Measurements from ENCODE around the gene TPCN2. TPM values are rescaled to one million over a fixed set of nuclear protein-coding genes. Genes with fewer than 3 reads are reported as not detected.

TPCN2 gene
- total RNA-seq, 1 experiment from 2014 or later, result 63.6 TPM

DNA sequence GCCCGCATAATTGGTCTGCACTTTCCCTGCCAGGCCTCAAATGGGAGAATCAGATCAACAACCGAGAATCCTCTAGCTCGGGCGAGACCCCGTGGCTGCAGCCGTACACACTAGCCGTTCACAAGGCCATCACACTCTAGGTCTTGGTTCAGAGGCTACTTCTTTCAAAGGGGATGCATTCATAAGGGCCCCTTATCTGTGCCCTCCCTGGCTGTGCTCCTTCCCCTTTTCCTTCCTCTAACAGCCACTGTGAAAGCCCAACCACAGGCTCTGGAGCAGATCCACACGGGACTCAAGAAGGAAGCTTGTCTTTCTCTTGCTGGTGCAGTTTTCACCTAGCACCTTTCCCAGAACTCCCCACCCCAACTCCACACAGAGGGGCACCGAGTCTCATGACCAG is 131.5 kb downstream of the TPCN2 start:
- no TSS peak for BruUV-seq (replicated peaks)
- ChIA-PET CTCF (no interaction called here), POLR2A (no interaction called here)
- intact Hi-C loops (cut with micrococcal nuclease; ENCODE audit: unreplicated experiment), result no loop called here
- Histone ChIP-seq H3K4me3 (ENCODE audit: low read depth, low read length) (no peak overlapping the region), H3K9me3 (peaks cover 20% of the 10 kb centered on the region), H3K36me3 (ENCODE audit: control insufficient read depth, insufficient read depth, low read length) (no peaks in the 10 kb centered on the region), H3K4me1 (no peaks in the 10 kb centered on the region), H3K27me3 (replicated peaks; ENCODE audit: control insufficient read depth, insufficient read depth, low read length) (no peaks in the 10 kb centered on the region)
- Mint-ChIP-seq H3K36me3 (ENCODE audit: insufficient read depth, unreplicated experiment) (no peaks in the 10 kb centered on the region), H3K27me3 (ENCODE audit: insufficient read depth, unreplicated experiment) (no peaks in the 10 kb centered on the region), H3K27ac (ENCODE audit: unreplicated experiment) (no peak overlapping the region), H3K4me3 (ENCODE audit: unreplicated experiment) (no peak overlapping the region), H3K9me3 (ENCODE audit: unreplicated experiment) (peaks cover 12% of the 10 kb centered on the region), H3K4me1 (ENCODE audit: low read depth, unreplicated experiment) (no peaks in the 10 kb centered on the region)
- no peak for DNase-seq
- TF ChIP-seq, protein P1, sequence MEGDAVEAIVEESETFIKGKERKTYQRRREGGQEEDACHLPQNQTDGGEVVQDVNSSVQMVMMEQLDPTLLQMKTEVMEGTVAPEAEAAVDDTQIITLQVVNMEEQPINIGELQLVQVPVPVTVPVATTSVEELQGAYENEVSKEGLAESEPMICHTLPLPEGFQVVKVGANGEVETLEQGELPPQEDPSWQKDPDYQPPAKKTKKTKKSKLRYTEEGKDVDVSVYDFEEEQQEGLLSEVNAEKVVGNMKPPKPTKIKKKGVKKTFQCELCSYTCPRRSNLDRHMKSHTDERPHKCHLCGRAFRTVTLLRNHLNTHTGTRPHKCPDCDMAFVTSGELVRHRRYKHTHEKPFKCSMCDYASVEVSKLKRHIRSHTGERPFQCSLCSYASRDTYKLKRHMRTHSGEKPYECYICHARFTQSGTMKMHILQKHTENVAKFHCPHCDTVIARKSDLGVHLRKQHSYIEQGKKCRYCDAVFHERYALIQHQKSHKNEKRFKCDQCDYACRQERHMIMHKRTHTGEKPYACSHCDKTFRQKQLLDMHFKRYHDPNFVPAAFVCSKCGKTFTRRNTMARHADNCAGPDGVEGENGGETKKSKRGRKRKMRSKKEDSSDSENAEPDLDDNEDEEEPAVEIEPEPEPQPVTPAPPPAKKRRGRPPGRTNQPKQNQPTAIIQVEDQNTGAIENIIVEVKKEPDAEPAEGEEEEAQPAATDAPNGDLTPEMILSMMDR (IDR thresholded peaks at IDR 0.05; ENCODE audit: insufficient read depth in 1 of 2, low read depth in 1 of 2, low read length in 1 of 2, severe bottlenecking in 1 of 2, unreplicated experiment in 1 of 2), result no peak

DNA sequence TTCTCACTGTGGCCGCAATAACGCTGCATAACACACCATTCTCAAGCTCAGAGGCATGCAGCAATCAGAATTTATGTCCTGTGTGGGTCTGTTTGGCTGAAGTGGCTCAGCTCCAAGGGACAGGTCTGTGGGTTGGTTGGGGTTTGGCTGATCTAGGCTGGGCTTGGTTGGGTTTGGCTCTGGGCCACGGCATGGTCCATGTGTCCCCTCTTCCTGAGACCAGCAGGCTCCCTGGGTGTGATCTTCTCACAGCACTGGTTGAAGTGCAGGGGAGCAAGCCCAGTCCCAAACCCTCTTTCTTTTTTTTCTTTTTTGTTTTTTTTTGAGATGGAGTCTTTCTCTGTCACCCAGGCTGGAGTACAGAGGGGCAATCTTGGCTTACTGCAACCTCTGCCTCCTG is 132.0 kb downstream of the TPCN2 start:
- no peaks in the 10 kb centered on the region for H3K36me3 Mint-ChIP-seq (ENCODE audit: insufficient read depth, unreplicated experiment)
- no peaks in the 10 kb centered on the region for H3K27me3 Mint-ChIP-seq (ENCODE audit: insufficient read depth, unreplicated experiment)
- no peaks in the 10 kb centered on the region for H3K4me1 Mint-ChIP-seq (ENCODE audit: low read depth, unreplicated experiment)
- intact Hi-C loops (cut with micrococcal nuclease; ENCODE audit: unreplicated experiment), result no loop called here
- no peak for DNase-seq
- H3K9me3 ChIP-seq, result peaks cover 18% of the 10 kb centered on the region
- H3K9me3 Mint-ChIP-seq (ENCODE audit: unreplicated experiment), result peaks cover 12% of the 10 kb centered on the region
- H3K36me3 ChIP-seq (ENCODE audit: control insufficient read depth, insufficient read depth, low read length), result no peaks in the 10 kb centered on the region
- ChIA-PET CTCF (no interaction called here), POLR2A (no interaction called here)
- H3K4me1 ChIP-seq, result no peaks in the 10 kb centered on the region
- no peak overlapping the region for H3K4me3 ChIP-seq (ENCODE audit: low read depth, low read length)
- BruUV-seq (replicated peaks), result no TSS peak
- no peaks in the 10 kb centered on the region for H3K27me3 ChIP-seq (replicated peaks; ENCODE audit: control insufficient read depth, insufficient read depth, low read length)
- H3K4me3 Mint-ChIP-seq (ENCODE audit: unreplicated experiment), result no peak overlapping the region
- H3K27ac Mint-ChIP-seq (ENCODE audit: unreplicated experiment), result no peak overlapping the region
- TF ChIP-seq, protein P1 (IDR thresholded peaks at IDR 0.05; ENCODE audit: insufficient read depth in 1 of 2, low read depth in 1 of 2, low read length in 1 of 2, severe bottlenecking in 1 of 2, unreplicated experiment in 1 of 2), result no peak

DNA sequence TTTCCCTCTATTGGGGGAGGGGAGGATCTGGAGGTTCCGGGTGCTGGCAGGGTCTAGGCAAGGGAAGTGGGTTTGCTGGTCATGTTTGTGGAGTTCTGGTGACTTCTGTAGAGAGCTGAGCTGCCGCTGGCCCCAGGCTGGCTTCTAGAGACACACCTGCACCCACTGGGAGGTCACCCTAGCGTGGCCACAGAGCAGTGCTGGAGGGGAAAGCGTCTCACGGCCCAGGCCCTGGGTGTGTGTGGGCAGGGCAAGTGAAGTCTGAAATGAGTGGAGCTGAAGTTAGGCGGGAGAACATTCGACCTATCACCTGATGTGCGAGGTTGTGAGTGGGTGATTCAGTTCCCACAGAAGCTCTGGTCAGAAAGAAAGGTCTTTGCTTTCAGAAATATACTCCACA is 134.9 kb downstream of the TPCN2 start:
- Histone ChIP-seq H3K4me3 (ENCODE audit: low read depth, low read length) (no peak overlapping the region), H3K9me3 (peaks cover 7% of the 10 kb centered on the region), H3K36me3 (ENCODE audit: control insufficient read depth, insufficient read depth, low read length) (no peaks in the 10 kb centered on the region), H3K4me1 (no peaks in the 10 kb centered on the region), H3K27me3 (replicated peaks; ENCODE audit: control insufficient read depth, insufficient read depth, low read length) (no peaks in the 10 kb centered on the region)
- intact Hi-C loops (cut with micrococcal nuclease; ENCODE audit: unreplicated experiment), result no loop called here
- BruUV-seq (replicated peaks), result no TSS peak
- no peak for DNase-seq
- Mint-ChIP-seq H3K27ac (ENCODE audit: unreplicated experiment) (no peak overlapping the region), H3K4me3 (ENCODE audit: unreplicated experiment) (no peak overlapping the region), H3K27me3 (ENCODE audit: insufficient read depth, unreplicated experiment) (no peaks in the 10 kb centered on the region), H3K9me3 (ENCODE audit: unreplicated experiment) (peaks cover 24% of the 10 kb centered on the region), H3K36me3 (ENCODE audit: insufficient read depth, unreplicated experiment) (no peaks in the 10 kb centered on the region), H3K4me1 (ENCODE audit: low read depth, unreplicated experiment) (no peaks in the 10 kb centered on the region)
- TF ChIP-seq, protein P1 (IDR thresholded peaks at IDR 0.05; ENCODE audit: insufficient read depth in 1 of 2, low read depth in 1 of 2, low read length in 1 of 2, severe bottlenecking in 1 of 2, unreplicated experiment in 1 of 2), result no peak
- ChIA-PET POLR2A (no interaction called here), CTCF (no interaction called here)

Small RNAs within 50 kb of the gene (microRNA-seq; reads per million reads assigned to microRNA genes)
- 3.0 reads per million, percentile 19 among the genes with 10 or more reads in this experiment for gene MIR3164

Other genes with a start within 250 kb of the TPCN2 start
- 5.7 and 6.3 TPM in 2 replicates for gene CPT1A, start 207.0 kb upstream of the TPCN2 start, total RNA-seq (2022)
- 179 and 195 TPM in 2 replicates for gene MRPL21, start 145.1 kb upstream of the TPCN2 start, total RNA-seq (2022)
- 49.1 and 55.5 TPM in 2 replicates for gene IGHMBP2, start 145.0 kb upstream of the TPCN2 start, total RNA-seq (2022)
- not detected in 2 replicates for gene MRGPRD, start 67.9 kb upstream of the TPCN2 start, total RNA-seq (2022)
- gene MRGPRF, start 35.7 kb upstream of the TPCN2 start, total RNA-seq (2022), result 0.14 TPM in 1 of 2 replicates, not detected in the other
- gene SMIM38, start 107.0 kb downstream of the TPCN2 start, total RNA-seq (2022), result 0.12 and 0.66 TPM in 2 replicates
- gene MYEOV, start 245.2 kb downstream of the TPCN2 start, total RNA-seq (2022), result 0.52 TPM in 1 of 2 replicates, not detected in the other

Measured in Caco-2 (cell line).